HPDE6-E6E7 (cell line): ENCODE results near the gene KCNT1.
"Not testable (repeated sequence)": the region's sequence is repeated elsewhere in the genome, so short reads cannot be mapped to it uniquely, and the experiment has no call there.

Source experiments
- DNase-seq: peaks from one replicate; pipeline ENCODE4 v3.0.0; 2011; ENCODE audit warnings: missing footprints; ENCODE audit errors: extremely low spot score

The KCNT1 gene

GRCh38 chr9:135672786-135673185 is 29.2 kb upstream of the KCNT1 start:
- DNase-seq, result not testable (repeated sequence)

- no peak for DNase-seq
These were observed 28.0 kb upstream of the KCNT1 start for GRCh38 chr9:135673941-135674340.

- no peak for DNase-seq
These were observed 27.0 kb upstream of the KCNT1 start for GRCh38 chr9:135674977-135675376.

DNA sequence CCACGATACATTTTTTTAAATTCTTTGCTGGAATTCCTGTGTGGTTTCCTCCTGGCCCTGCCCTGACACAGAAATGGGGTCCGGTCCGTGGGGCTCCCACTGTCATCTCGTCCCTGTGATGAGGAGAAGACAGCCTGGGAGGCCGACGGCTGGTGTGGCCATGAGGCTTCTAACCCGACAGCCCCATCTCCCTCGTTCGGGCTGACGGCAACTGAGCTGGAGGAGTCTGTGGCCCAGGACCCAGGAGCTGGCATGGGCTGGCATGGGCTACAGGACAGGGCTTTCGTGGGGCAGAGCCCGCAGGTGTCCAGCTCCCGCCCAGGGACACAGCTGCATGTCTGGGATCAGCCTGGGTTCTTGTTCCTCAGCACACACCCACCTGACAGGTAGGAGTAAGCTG is 25.1 kb upstream of the KCNT1 start:
- DNase-seq, result no peak

DNA sequence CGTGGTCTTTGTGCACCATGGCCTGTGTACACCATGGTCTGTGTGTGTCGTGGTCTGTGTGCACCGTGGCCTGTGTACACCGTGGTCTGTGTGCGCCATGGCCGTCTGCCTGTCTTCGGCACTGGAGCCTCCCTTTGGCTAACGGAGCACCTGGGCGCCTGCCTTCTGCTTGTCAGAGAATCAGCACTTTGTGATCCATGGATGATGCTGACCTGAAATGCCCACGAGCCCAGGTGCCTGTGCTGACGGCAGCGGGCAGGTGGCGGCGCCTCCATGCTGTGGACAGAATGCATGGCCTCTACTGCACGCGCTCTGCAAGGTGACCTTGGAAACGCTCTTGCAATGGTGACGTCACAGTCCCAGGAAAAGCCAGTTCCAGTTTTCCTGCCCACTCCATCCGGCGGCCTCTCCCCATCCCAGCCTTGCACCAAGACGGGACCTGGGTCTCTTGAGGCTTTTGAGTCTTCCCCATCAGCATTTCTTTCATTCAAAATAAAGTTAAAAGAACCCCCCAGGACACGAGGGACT is 24.3 kb upstream of the KCNT1 start:
- no peak for DNase-seq

DNA sequence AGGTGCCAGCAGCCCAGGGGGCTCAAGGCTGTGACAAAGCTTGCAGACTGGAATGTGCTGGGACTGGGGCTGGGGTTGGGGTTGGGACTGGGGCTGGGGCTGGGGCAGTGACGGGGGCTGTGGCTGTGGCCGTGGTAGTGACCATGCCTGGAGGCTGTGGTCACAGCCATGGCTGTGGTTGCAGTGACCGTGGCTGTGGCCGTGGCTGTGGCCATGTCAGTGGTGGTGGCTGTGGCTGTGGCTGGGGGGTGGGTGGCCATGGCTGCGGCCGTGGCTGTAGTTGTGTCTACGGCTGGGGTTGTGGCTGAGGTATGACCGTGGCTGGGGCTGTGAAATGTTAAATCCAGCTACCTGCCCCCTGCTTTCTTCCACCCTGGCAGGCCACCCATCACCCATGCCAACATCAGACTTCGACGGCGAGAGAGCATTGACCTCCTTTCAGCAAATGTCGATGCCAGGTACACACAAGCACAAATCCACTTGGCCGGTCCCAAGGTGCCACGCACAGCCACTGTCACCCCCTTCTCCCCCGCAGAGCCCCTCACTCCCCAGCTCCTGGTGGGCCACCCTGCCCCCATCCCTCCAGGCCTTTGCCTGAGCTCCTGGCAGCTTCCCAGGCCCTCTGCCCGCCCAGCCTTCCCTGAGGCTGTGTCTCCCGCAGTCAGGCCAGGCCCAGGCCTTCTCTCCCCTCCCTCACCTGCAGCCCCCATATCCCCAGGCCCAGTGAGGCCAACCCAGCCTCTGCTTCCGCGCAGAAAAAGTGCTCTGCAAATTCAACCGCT is 23.6 kb upstream of the KCNT1 start:
- no peak for DNase-seq

- DNase-seq, result no peak
These were observed 21.9 kb upstream of the KCNT1 start for GRCh38 chr9:135680056-135680455.

DNA sequence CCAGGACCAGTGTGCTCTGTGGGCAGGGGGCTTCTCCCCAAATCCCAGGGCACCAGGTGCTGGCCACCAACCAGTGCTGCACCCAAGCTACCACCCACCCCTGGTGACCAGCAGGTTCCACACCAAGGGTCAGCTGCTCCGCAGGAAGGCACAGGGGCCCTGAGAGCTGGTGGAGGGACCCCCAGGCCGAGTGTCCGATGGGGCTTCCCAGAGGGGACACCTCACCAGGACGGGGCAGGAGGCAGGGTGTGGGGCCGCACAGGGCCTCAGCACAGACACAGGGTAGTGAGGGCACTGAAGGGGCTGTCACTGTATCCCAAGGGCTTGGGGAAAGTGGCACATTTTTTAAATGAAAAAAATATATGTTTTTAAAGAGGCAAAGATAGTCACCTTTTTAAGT is 20.8 kb upstream of the KCNT1 start:
- DNase-seq, result no peak

GRCh38 chr9:135683401-135684034 is 18.5 kb upstream of the KCNT1 start:
- DNase-seq, result no peak

DNA sequence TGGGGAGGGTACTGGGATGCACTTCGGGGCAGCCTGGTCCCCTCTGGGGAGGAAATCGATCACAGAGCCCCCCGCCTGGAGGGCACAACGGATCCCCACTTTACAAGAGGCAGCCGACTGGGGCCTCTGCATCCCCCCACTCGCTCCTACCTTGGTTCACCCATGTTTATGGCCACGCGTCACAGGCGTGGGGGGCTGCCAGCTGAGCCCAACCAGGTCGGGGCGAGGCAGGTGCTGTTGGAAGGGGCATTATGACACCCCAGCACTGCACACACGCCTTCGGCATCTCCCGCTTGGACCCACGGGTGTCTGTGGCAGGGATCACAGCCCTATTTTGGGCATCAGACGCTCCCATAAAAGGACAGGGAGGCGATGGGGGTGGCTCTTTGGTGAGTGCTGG is 17.3 kb upstream of the KCNT1 start:
- no peak for DNase-seq

DNA sequence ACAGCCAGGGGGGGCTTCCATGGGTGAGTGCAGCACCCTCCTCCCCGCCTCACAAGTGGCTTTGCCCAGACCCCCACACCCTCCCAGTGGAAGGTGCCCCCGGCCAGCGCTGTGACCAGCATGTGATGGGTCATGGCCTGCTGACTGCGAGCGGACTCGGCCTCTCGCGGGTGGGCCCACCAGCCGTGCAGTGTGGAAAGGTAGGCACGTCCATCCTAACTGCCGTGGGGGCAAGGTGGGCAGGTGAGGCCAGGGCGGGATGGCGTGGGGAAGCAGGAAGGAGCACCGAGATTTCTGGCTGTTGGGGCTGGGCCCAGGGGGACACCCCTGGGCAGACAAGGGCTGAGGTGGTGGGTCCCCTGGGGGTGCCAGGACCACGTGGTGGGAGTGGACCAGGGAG is 14.8 kb upstream of the KCNT1 start:
- no peak for DNase-seq

DNA sequence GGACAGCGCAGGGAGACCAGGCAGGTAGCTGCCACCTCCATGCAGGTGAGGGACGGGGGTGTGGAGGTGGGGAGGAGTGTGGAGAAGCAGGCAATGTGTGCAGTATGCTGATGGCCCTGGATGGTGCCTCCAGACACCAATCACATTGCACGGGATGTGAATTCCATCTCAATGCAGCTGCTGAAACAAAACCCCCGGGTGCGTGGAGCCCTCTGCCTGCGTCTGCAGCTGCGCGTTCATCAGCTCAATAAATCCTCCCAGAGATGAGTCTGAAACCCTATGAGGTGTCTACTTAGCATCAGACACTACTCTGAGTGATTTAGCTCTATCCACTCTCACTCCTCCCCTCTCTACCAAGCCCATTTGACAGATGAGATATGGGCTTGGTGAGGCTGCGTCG is 13.0 kb upstream of the KCNT1 start:
- DNase-seq, result no peak

GRCh38 chr9:135690836-135691570 is 11.0 kb upstream of the KCNT1 start:
- DNase-seq, result no peak

GRCh38 chr9:135692410-135692809 is 9.6 kb upstream of the KCNT1 start:
- no peak for DNase-seq

DNA sequence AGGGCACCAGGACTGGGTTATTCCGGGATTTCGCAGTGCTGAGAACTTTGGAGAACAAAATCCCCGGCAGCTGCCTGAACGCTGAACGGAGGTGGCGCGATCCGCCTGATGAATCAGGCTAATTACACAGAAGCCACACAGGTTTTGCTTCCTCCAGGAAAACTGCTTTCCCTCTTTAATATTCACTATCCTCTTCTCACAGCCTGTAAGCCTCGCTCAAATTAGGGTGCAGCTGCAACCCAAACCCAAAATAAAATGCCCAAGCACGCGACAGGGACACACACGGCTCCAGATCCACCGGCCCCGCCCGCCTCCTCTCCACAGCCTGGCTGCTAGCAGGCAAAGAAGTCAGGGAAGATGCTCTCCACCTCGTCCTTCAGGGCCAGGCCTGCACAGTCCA is 8.7 kb upstream of the KCNT1 start:
- DNase-seq, result no peak

GRCh38 chr9:135693771-135694170 is 8.2 kb upstream of the KCNT1 start:
- no peak for DNase-seq

- DNase-seq, result no peak
These were observed 7.6 kb upstream of the KCNT1 start for GRCh38 chr9:135694414-135694813.

- DNase-seq, result no peak
These were observed 6.9 kb upstream of the KCNT1 start for GRCh38 chr9:135695036-135695435.

- DNase-seq, result no peak
These were observed 6.3 kb upstream of the KCNT1 start for GRCh38 chr9:135695642-135696041.

DNA sequence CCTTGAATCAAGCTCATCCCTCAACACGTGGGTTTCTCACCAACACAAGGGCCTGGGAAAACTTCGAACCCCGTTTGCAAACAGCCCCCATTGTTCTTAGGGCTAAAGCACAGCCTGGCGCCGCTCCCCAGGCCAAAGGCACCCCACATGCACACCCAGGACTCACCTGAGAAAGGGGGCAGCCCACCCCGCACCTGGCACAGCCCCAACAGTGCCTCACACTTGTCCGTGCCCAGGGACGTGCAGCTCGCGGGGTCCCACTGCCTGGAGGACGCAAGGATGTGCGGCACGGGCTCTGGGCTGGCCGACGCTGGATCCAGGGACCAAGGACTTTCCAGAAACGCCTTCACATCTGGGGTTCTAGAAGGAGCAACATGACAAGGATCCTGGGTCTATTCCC is 5.5 kb upstream of the KCNT1 start:
- DNase-seq, result no peak

DNA sequence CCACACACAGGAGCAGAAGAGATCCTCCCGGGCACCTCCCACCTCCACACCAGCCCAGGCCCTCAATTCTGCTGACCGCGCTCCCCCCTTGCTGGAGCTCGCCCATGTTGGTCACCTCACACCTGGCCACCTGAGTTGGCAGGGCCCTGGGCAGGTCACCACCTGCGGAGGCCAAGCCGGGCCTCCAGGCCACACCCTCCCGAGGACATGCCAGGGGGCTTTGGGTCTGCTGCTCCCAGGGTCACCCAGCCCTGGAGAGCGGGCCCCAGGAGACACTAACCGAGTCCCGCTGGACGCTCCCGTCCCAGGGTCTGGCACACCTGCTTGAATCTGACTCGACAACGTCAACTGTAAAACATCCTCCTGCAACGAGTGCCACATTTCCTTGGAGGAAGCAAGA is 4.8 kb upstream of the KCNT1 start:
- no peak for DNase-seq

- no peak for DNase-seq
These were observed 3.7 kb upstream of the KCNT1 start for GRCh38 chr9:135698236-135698635.

DNA sequence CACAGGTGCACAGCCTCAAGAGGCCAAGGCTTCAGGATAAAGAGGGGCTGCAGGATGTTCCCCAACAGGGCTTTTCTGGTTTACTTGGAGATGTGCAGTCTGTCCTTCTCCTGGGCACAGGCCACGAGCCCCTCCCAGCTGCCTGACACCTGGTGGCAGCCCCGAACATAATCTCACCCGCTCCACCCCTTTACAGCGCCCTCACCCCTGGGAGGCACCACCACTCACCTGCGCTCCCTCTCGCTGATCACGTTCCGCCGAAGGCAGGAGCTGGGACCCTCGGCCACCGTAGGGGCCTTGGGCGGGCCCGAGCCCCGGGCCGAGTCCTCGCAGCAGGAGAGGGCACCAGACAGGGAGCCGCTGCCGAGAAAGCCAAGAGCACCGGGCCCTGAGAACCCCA is 3.2 kb upstream of the KCNT1 start:
- no peak for DNase-seq
